ENCODE data around the gene SDK2. TPM values are rescaled to one million over a fixed set of nuclear protein-coding genes. Genes with fewer than 3 reads are reported as not detected.

The SDK2 gene
- total RNA-seq, 1 donor = 17.2 TPM

DNA sequence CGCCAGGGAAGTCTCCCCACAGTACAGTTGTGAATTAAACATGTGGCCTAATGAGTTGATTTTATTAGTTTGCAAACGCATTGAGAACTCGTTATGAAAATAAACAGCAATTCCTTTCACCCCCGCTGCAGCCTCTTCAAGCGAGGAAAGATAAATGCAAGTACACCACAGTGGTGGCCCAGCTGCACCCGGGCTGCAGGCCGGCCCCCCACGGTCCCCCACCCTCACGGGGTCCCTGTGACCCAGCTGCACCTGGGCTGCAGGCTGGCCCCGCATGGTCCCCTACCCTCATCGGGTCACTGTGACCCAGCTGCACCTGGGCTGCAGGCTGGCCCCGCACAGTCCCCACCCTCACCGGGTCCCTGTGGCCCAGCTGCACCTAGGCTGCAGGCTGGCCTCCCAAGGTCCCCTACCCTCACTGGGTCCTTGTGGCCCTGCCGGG lies 32.2 kb downstream of the SDK2 start:
- DNase-seq (ENCODE audit: low read depth in 2 of 3, low spot score in 2 of 3) = no peak

DNA sequence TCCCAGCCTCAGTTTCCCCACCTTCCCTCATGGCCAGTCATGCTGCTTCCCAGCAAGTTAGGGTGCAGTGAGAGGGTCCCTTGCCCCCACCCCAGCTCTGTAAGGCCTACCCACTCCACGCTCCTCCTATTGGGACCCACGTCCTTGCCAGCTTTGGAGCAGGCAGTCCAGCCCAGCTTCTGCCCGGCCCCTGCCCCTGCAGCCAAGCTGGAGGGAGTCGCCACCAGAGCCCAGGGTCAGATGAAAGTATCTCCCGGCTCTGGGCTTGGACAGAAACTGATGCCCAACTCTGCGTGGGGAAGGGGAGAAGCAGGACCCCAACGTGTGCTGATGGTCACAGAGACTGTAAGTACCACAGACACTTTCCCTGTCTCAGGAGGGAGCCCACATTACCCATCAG lies 32.6 kb downstream of the SDK2 start:
- no peak for DNase-seq (ENCODE audit: low read depth in 2 of 3, low spot score in 2 of 3)

DNA sequence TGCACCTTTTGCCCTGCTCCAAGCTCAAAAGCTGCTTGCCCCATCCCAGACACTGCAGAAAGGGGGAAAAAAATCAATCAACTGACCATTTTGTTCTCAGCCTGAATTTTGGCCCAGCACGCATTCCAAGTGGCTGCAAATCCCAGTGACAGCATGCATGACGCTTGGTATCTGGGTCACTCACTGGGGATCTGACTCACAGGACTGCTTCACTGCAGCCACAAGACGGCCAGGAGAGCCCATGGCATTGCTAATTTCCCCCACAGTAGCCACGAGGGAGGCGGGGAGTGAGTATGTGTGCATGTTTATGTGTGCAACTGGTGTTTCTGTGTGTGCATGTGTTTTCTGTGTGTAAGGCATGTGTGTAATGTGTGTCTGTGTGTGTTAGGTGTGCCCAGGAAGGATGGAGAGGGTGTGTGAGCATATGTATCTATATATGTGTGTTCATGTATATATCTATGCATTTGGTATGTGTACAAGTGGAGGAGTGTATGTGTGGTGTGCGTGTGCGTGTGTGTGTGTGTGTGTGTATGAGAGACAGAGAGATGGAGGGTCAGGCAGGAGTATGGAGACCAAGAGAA lies 33.8 kb downstream of the SDK2 start:
- no peak for DNase-seq (ENCODE audit: low read depth in 2 of 3, low spot score in 2 of 3)

- no peak for DNase-seq (ENCODE audit: low read depth in 2 of 3, low spot score in 2 of 3)
Measured at GRCh38 chr17:73609758-73610157, 34.5 kb downstream of the SDK2 start.

DNA sequence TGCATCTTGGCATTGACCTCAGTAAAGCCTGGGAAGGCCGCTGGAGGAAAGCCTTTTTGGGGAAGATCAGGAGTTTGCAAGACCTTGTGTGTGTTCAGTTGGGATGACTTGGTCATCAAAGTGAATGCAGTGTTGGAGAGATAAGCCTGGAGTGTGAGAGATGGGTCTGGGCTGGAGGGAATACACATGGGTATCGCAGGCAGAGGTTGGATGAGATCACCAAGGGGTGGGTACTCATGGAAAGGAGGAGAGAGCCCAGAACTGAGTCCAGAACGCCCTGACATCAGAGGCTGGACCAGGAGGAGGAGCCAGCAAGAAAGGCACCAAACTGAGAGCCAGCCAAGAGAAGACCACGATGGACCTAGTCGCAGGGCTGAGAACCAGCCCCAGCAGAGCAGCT lies 35.2 kb downstream of the SDK2 start:
- DNase-seq (ENCODE audit: low read depth in 2 of 3, low spot score in 2 of 3) = no peak

GRCh38 chr17:73605444-73605843 lies 38.8 kb downstream of the SDK2 start:
- DNase-seq (ENCODE audit: low read depth in 2 of 3, low spot score in 2 of 3) = no peak

DNA sequence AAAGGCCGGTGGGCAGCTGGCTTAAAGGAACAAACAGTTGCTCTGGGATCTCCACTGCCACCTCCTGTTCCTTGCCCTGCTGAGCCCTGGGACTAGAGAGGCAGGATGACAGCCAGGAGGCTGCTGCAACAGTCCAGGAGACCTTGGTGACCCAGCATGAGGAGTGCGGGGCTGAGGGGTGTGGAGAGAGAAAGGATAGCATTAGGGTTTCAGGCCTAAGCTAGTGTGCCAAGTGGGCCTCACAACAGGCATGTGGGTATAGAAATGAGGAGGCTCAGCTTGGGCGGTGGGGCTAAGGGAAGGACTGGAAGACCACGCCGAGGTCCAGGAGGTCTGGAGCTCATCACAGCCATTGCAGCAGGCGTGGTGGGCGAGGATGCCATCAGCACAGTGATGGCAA lies 39.8 kb downstream of the SDK2 start:
- no peak for DNase-seq (ENCODE audit: low read depth in 2 of 3, low spot score in 2 of 3)

DNA sequence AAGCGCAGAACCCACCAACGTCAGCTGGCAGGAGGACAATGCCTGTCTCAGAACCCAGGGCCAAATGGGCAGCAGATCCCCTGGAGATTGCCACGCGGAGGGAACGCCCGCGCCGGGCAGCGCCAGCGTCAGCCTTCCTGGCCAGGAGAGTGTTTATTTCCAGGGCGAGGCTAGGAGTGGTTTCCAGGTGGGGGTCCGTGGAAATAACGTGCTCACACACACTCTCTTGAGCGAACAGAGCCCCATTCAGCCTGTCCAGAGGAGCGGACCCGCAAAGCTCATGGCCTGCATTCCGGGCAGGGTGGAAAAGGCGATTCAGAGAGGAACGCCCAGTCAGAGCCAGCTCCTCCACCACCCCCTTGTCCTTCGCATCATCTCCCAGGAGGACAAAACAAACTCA lies 40.3 kb downstream of the SDK2 start:
- DNase-seq (ENCODE audit: low read depth in 2 of 3, low spot score in 2 of 3) = no peak

DNA sequence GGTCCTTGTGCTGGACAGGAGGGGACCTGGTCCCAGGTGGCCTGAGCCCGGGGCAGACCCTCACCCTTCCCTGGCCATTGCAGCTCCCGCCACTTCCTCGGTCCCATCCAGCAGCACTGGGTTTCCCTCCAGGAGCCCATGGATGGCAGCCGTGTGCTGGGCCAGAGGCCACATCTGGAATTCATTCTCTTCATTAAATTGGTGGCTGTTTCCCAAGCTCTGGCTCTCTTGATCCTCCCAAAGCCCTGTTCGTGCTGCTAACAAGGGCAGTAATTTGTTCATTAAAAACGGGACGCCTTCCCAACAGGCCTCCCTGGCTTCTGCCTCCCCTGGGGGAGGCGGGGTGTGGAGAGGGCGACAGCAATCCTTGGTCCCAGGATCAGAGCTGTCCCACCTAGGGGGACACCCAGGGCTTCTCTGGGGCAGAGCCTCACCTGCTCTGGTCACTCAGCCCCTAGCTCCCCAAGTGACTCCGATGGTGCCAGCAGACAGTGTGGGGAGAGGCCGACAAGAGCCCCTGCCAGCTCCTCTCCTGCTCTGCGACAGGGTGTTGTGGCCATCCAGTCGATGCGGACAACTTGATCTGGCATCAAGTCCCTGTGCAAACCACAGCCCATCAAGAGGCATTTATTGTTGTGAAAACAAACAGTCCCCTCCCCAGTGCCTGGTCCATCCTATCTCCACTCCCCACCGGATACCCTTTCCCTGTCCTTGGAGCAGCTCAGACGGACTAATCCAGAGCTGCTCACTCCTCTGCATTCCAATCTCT lies 44.0 kb downstream of the SDK2 start:
- no peak for DNase-seq (ENCODE audit: low read depth in 2 of 3, low spot score in 2 of 3)

- DNase-seq (ENCODE audit: low read depth in 2 of 3, low spot score in 2 of 3) = no peak
Measured at GRCh38 chr17:73599599-73599998, 44.6 kb downstream of the SDK2 start.

- no peak for DNase-seq (ENCODE audit: low read depth in 2 of 3, low spot score in 2 of 3)
Measured at GRCh38 chr17:73598212-73598611, 46.0 kb downstream of the SDK2 start.

GRCh38 chr17:73595931-73596330 lies 48.3 kb downstream of the SDK2 start:
- no peak for DNase-seq (ENCODE audit: low read depth in 2 of 3, low spot score in 2 of 3)

GRCh38 chr17:73595479-73595878 lies 48.8 kb downstream of the SDK2 start:
- DNase-seq (ENCODE audit: low read depth in 2 of 3, low spot score in 2 of 3) = peak in 1 of 3 donors; percentile 52

DNA sequence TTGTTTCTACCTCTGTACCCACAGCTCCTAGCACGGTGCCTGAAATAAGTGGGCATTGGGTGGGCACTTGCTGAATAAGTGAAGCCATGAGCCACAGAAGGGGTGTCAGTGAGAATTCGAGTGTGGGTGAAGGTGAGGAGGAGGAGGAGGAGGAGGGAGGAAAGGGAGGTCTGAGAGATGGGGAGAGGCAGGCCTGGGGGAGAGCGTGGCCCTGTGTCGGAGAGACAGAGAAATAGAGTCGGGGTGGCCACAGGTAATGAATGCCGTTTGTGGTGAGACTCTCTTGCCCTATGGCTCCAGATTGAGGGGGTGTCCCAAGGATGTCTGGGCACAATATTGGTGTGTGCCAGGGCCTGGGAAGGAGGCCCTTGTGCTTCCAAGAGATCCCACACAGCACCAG lies 49.2 kb downstream of the SDK2 start:
- no peak for DNase-seq (ENCODE audit: low read depth in 2 of 3, low spot score in 2 of 3)

GRCh38 chr17:73594598-73594997 lies 49.6 kb downstream of the SDK2 start:
- DNase-seq (ENCODE audit: low read depth in 2 of 3, low spot score in 2 of 3) = no peak

DNA sequence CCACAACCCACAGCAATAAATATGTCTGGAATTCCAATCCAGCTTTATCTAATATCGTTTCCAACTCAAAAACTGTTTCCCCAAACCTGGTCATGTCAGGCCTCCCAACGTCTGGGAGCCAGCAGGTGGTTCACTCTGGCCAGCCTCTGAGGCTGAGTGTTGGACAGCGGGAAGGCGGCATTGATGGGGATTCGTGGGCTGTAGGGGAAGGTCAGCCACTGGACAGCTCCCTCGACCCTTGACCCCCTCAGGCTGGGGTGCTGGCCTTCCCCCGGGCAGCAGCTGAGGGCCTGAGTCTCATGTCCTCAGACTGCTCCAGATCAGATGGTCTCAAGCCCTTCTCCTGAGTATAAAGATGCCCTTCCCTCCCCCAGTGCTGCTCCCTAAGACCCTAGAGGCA lies 50.2 kb downstream of the SDK2 start:
- no peak for DNase-seq (ENCODE audit: low read depth in 2 of 3, low spot score in 2 of 3)

- peak in 1 of 3 donors; percentile 36 for DNase-seq (ENCODE audit: low read depth in 2 of 3, low spot score in 2 of 3)
Measured at GRCh38 chr17:73593249-73593965, 50.8 kb downstream of the SDK2 start.

DNA sequence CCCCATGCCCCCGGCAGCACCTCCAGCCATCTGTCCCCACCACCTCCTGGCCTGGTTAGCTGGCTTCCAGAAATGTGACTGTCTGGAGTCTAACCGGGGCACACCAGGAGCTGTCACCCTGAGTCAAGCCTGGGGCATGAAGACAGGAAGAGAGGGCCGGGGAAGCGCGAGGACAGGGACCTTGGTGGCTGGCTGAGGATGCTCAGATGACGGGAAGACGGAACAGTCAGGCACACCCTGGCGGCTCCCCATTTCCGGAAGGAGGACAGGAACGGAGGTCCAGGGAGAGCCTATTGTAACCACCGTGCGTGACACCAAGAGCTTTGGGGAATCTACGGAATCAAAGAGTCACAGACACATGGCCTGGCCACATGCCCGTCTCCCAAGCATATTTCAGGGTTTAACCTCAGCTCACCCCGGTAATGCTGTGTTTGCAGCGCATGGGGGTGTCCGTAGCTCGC lies 51.7 kb downstream of the SDK2 start:
- DNase-seq (ENCODE audit: low read depth in 2 of 3, low spot score in 2 of 3) = peak in 2 of 3 donors; percentile 15 to 27

GRCh38 chr17:73592079-73592415 lies 52.2 kb downstream of the SDK2 start:
- no peak for DNase-seq (ENCODE audit: low read depth in 2 of 3, low spot score in 2 of 3)

DNA sequence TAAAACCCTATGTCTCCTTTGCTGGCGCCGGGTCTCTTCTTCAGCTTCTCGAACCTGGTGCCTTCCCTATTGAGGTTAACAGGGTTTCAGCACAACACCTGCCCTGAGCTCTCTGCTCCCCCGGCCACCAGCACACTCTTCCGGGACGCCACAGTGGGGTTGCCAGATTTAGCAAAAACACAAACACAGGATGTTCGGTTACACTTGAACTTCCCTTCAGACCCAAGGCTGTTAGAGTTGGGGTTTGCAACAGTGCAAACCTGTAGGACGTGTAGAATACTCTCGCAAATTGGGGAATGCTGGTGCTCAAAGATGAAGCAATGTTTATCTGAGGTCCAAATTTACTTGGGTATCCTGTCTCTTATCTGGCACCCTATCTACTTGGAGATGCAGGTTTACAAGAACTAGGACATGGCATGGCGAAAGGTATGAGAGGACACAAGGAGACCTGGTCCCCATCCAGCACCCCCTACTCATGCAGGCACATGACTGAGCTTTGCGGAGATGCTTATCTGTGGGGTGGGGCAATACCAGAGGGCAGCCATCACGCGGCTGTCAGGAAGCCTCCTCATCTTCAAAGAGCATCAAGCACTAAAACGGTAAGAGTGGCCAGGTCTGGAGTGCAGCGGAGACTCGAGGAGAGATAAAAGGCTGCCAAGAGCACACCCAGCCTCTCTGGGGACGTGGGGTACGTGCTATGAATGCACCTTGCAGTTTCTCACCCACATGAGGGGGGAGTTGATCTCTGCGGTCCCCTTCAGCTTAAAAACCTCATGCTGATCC lies 52.8 kb downstream of the SDK2 start:
- peak in 2 of 3 donors; percentile 57 to 91 for DNase-seq (ENCODE audit: low read depth in 2 of 3, low spot score in 2 of 3)

DNA sequence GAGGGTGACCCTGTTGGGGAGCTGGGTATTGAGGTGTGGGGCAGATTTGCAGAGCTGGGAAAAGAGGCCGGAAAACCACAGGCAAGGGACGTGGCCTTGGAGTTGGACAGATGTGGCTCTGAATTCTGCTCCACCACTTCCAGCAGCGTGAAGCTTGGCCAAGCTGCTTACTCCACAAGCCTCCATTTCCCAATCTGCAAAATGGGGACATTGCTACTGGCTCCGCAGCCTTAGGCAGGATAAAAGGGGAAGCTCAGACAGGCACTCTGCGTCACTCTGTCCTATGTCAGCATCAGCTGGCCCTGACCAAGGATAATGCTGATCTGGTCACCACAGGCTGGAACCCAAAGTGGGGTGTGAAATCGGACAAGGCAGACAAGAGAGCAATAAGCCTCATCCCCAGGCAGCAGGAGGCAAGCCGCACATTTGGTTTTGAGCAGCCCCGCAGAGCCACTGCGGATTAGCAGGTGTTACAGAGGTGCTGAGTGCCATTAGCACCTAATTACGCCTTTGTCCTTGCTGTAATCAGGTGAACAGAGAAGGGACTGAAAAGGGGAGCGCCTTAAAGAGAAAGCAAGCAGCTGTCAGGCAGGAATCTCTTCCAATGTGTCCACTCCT lies 54.8 kb downstream of the SDK2 start:
- no peak for DNase-seq (ENCODE audit: low read depth in 2 of 3, low spot score in 2 of 3)
